ENCODE data around the gene ODAPH. TPM values are rescaled to one million over a fixed set of nuclear protein-coding genes. Genes with fewer than 3 reads are reported as not detected.

ODAPH gene
- total RNA-seq, 1 donor from 2014 or later: 0.63 TPM

DNA sequence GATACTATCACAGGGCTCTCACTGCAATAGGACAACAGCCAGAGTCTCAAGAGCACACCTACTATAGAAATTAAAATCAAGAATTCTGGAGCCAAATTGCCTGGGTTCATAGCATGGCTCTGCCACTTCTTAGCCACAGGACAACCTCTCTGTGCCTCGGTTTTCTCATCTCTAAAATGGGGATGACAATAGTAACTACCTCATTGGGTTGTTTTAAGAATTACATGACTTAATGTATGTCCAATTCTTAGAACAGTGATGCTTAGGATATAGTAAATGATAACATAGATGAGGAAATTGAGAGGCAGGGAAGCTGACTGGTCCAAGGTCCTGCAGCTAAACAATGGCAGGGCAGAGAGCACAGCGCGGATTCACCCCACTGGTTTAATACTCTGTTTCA lies 11.0 kb upstream of the ODAPH start:
- TF ChIP-seq, protein P1, sequence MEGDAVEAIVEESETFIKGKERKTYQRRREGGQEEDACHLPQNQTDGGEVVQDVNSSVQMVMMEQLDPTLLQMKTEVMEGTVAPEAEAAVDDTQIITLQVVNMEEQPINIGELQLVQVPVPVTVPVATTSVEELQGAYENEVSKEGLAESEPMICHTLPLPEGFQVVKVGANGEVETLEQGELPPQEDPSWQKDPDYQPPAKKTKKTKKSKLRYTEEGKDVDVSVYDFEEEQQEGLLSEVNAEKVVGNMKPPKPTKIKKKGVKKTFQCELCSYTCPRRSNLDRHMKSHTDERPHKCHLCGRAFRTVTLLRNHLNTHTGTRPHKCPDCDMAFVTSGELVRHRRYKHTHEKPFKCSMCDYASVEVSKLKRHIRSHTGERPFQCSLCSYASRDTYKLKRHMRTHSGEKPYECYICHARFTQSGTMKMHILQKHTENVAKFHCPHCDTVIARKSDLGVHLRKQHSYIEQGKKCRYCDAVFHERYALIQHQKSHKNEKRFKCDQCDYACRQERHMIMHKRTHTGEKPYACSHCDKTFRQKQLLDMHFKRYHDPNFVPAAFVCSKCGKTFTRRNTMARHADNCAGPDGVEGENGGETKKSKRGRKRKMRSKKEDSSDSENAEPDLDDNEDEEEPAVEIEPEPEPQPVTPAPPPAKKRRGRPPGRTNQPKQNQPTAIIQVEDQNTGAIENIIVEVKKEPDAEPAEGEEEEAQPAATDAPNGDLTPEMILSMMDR (IDR thresholded peaks at IDR 0.05; ENCODE audit: insufficient read depth, low read length, poor library complexity, severe bottlenecking): no peak
- no peaks in the 10 kb centered on the region for H3K27me3 ChIP-seq (ENCODE audit: control insufficient read depth, insufficient read depth, low read length)
- no peaks in the 10 kb centered on the region for H3K36me3 ChIP-seq (ENCODE audit: control insufficient read depth, insufficient read depth, low read length)
- H3K4me3 ChIP-seq (ENCODE audit: low read depth, low read length): no peak overlapping the region
- no peak for DNase-seq (ENCODE audit: low read depth)

DNA sequence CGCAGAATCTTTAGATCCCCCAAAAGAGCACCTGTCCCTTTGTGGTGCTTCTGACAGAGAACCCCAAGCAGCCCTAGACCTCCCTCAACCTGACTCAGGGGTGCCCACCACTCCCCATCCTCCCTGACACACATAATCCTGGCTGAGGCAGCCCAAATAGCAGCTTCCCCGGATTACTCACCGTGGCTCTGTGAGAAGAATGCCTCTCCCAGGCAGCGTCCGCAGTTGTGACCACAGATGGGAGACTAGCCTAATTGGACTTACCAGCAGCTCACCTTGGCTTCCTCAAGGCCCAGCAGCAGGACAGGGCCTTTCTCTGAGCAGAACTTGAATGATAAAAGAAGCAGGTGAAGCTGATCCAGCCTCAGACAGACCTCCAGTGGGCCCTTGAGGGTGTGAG lies 10.3 kb upstream of the ODAPH start:
- no peak for DNase-seq (ENCODE audit: low read depth)
- Histone ChIP-seq H3K27me3 (ENCODE audit: control insufficient read depth, insufficient read depth, low read length) (no peaks in the 10 kb centered on the region), H3K36me3 (ENCODE audit: control insufficient read depth, insufficient read depth, low read length) (no peaks in the 10 kb centered on the region), H3K4me3 (ENCODE audit: low read depth, low read length) (no peak overlapping the region)
- TF ChIP-seq, protein P1 (IDR thresholded peaks at IDR 0.05; ENCODE audit: insufficient read depth, low read length, poor library complexity, severe bottlenecking): no peak

DNA sequence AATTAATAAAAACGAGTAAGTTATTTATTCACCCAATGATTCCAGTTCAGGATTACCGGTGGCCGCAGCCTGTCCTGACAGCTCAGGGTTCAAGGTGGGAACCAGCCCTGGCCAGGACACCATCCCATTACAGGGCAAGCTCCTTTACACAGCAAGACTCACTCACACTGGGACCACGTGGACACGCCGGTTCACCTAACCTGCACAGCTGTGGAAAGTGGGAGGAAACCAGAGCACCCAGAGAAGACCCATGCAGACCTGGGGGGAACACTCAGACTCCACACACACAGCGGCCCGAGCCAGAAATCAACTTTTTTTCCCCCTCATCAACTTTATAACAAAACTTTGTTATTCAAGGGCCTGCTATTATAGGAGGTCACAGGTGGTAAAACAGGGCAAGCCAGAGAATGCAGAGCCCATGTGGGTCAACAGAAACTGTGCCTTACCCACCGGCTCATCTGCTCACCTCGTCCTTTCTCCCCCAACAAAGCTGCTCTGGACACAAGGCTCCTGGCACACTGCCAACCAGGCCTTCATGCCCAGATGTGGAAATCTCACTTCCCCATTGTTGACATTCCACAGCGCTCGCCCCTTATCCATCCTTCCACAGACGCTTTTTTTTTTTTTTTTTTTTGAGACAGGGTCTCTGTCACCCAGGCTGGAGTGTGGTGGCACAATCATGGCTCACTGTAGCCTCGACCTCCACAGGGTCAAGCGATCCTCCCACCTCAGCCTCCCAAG lies 8.0 kb upstream of the ODAPH start:
- H3K27me3 ChIP-seq (ENCODE audit: control insufficient read depth, insufficient read depth, low read length): no peaks in the 10 kb centered on the region
- no peaks in the 10 kb centered on the region for H3K36me3 ChIP-seq (ENCODE audit: control insufficient read depth, insufficient read depth, low read length)
- TF ChIP-seq, protein P1 (IDR thresholded peaks at IDR 0.05; ENCODE audit: insufficient read depth, low read length, poor library complexity, severe bottlenecking): no peak
- DNase-seq (ENCODE audit: low read depth): no peak
- no peak overlapping the region for H3K4me3 ChIP-seq (ENCODE audit: low read depth, low read length)

DNA sequence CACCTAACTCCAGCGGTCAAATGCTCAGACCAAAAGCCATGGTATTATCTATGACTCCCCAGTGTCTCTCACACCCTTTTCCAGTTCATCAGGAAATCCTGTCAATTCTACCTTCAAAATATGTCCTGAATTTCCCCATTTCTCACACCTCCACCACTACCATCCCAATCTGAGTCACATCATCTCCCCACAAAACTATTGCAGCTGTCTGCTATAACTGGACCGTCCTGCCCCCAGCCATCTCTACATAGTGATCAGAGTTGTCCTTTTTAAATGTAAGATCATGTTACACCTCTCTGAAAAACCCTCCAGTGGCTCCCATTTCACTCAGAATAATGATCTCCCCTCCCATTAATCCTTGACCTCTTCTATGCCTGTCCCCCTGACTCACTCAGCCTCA lies 6.8 kb upstream of the ODAPH start:
- no peaks in the 10 kb centered on the region for H3K36me3 ChIP-seq (ENCODE audit: control insufficient read depth, insufficient read depth, low read length)
- H3K4me3 ChIP-seq (ENCODE audit: low read depth, low read length): no peak overlapping the region
- TF ChIP-seq, protein P1 (IDR thresholded peaks at IDR 0.05; ENCODE audit: insufficient read depth, low read length, poor library complexity, severe bottlenecking): no peak
- no peak for DNase-seq (ENCODE audit: low read depth)
- H3K27me3 ChIP-seq (ENCODE audit: control insufficient read depth, insufficient read depth, low read length): no peaks in the 10 kb centered on the region

DNA sequence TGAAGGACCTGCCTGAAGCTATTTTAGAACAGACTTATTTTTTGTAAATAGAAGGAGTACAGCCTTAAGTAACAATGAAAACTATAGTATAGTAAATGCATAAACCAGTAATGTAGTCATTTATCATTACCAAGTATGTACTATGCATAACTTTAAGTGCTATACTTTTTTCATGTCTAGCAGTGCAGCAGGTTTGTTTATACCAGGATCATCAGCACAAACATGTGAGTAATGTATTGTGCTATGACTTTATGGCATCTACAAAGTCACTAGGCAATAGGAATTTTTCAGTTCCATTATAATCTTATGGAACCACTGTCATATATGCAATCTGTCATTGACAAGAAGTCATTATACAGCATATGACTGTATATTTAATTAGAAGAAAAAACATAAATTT lies 3.4 kb upstream of the ODAPH start:
- no peaks in the 10 kb centered on the region for H3K27me3 ChIP-seq (ENCODE audit: control insufficient read depth, insufficient read depth, low read length)
- H3K36me3 ChIP-seq (ENCODE audit: control insufficient read depth, insufficient read depth, low read length): no peaks in the 10 kb centered on the region
- DNase-seq (ENCODE audit: low read depth): no peak
- TF ChIP-seq, protein P1 (IDR thresholded peaks at IDR 0.05; ENCODE audit: insufficient read depth, low read length, poor library complexity, severe bottlenecking): no peak
- no peak overlapping the region for H3K4me3 ChIP-seq (ENCODE audit: low read depth, low read length)

DNA sequence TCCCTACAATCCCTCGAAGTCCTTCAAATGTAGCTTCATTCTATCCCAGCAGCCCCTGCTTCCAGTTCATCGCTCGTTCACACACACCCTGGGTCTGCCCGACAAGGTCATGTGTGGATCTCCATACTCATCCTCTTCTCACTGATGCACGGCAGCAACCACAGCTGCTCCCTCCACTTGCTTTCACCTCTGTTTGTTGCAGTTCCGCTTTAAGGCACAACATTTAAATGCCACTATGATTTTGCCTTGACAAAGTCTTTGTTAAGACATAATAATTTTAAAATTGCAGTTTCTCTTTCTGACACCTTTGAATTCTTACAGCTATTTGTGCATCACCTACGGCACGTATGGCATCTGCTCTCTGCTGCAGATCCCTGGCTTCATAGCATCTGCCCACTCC lies 1.8 kb downstream of the ODAPH start:
- Histone ChIP-seq H3K4me3 (ENCODE audit: low read depth, low read length) (no peak overlapping the region), H3K27me3 (ENCODE audit: control insufficient read depth, insufficient read depth, low read length) (no peaks in the 10 kb centered on the region), H3K36me3 (ENCODE audit: control insufficient read depth, insufficient read depth, low read length) (no peaks in the 10 kb centered on the region)
- TF ChIP-seq, protein P1 (IDR thresholded peaks at IDR 0.05; ENCODE audit: insufficient read depth, low read length, poor library complexity, severe bottlenecking): no peak
- no peak for DNase-seq (ENCODE audit: low read depth)

Data from kidney epithelial cell (primary cell).